PFSK-1 (cell line): Measurements from ENCODE around the gene PIEZO1.
A peak's percentile ranks its signal among the peaks of the same experiment; 100 is the strongest.

ENCODE experiments used
- FOXP2 ChIP-seq: optimal IDR thresholded peaks from 2 replicates; pipeline ENCODE3; 2011; ENCODE audit warnings: borderline replicate concordance, control low read depth, inconsistent platforms; ENCODE audit not compliant: insufficient read depth; ENCODE audit errors: extremely low read length, extremely low read depth
- POLR2AphosphoS5 ChIP-seq: IDR thresholded peaks from 2 replicates; pipeline ENCODE4 v1.6.1; 2012; ENCODE audit warnings: low read depth, mild to moderate bottlenecking, control low read depth, low read length, moderate library complexity
- SIN3A ChIP-seq: IDR thresholded peaks from 2 replicates; pipeline ENCODE4 v1.6.1; 2012; ENCODE audit warnings: mild to moderate bottlenecking, low read length, moderate library complexity, borderline replicate concordance; ENCODE audit not compliant: insufficient read depth
- TAF1 ChIP-seq: IDR thresholded peaks from 2 replicates; pipeline ENCODE4 v1.6.1; 2012; ENCODE audit warnings: low read length, control low read depth, borderline replicate concordance; ENCODE audit not compliant: insufficient read depth
- TF ChIP-seq, protein P1 (sequence below), 2 experiments: IDR thresholded peaks; 2 replicates each; pipeline versions ENCODE4 v1.6.1 to v1.8.0; 2011 to 2012; ENCODE audit warnings: low read depth in 2 of 2, low read length in 2 of 2, control low read depth in 1 of 2, inconsistent platforms in 1 of 2, mild to moderate bottlenecking in 1 of 2, moderate library complexity in 1 of 2; ENCODE audit not compliant: insufficient read depth in 1 of 2

PIEZO1 gene

DNA sequence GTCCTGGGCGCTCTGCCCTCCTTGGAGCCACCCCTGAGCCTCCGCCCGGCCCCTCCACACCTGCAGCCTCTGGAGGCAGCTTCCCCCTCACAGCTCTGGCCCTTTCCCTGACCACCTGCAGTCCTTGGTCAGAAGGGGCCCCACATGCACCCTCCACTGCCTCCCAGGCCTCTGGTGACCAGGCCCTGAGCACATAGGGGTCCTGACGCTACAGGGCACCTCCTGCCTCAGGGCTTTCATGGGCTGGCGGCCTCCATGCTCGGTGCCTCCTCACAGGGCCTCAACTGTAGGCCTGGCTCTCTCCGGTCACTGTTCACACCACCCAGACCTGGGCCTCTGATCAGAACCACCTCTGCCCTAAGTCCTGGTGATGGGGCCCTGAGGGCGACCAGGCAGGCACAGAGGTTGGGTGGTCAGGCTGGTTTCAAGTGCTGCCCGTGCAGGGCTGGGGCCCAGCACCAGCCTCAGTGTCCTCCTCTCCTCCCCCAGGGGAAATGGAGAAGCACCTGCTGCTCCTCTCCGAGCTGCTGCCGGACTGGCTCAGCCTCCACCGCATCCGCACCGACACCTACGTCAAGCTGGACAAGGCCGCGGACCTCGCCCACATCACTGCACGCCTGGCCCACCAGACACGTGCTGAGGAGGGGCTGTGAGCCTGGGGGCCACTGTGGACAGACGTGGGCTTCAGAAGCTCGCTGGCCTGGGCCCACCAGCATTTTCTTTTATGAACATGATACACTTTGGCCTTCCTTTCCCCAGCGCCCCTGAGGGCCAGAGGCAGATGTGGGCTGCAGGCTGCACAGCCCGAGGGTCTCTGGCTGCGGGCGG lies 22.8 kb upstream of the PIEZO1 start:
- TF ChIP-seq POLR2AphosphoS5 (peak; percentile 44; the same call in 1 of the 2 replicates), SIN3A (no peak)
- TF ChIP-seq, protein P1, sequence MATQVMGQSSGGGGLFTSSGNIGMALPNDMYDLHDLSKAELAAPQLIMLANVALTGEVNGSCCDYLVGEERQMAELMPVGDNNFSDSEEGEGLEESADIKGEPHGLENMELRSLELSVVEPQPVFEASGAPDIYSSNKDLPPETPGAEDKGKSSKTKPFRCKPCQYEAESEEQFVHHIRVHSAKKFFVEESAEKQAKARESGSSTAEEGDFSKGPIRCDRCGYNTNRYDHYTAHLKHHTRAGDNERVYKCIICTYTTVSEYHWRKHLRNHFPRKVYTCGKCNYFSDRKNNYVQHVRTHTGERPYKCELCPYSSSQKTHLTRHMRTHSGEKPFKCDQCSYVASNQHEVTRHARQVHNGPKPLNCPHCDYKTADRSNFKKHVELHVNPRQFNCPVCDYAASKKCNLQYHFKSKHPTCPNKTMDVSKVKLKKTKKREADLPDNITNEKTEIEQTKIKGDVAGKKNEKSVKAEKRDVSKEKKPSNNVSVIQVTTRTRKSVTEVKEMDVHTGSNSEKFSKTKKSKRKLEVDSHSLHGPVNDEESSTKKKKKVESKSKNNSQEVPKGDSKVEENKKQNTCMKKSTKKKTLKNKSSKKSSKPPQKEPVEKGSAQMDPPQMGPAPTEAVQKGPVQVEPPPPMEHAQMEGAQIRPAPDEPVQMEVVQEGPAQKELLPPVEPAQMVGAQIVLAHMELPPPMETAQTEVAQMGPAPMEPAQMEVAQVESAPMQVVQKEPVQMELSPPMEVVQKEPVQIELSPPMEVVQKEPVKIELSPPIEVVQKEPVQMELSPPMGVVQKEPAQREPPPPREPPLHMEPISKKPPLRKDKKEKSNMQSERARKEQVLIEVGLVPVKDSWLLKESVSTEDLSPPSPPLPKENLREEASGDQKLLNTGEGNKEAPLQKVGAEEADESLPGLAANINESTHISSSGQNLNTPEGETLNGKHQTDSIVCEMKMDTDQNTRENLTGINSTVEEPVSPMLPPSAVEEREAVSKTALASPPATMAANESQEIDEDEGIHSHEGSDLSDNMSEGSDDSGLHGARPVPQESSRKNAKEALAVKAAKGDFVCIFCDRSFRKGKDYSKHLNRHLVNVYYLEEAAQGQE (IDR thresholded peaks at IDR 0.05; ENCODE audit: insufficient read depth in 1 of 2, low read depth in 2 of 2, low read length in 2 of 2) = no peak

DNA sequence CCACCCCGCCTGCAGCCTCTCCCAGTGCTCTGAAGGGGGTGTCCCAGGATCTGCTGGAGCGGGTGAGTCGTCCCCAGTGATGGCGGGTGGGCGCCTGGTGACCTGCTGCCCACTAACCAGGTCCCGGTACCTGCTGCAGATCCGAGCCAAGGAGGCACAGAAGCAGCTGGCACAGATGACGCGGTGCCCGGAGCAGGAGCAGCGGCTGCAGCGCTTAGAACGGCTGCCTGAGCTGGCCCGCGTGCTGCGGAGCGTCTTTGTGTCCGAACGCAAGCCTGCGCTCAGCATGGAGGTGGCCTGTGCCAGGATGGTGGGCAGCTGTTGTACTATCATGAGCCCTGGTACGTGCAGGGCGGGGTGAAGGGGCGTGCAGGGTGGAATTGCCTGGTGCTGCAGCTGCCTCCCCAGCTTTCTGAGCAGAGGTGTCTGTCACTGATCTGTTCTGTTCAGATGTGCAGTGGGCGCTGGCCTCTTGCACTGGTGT lies 22.2 kb upstream of the PIEZO1 start:
- TF ChIP-seq, protein P1 (IDR thresholded peaks at IDR 0.05; ENCODE audit: insufficient read depth in 1 of 2, low read depth in 2 of 2, low read length in 2 of 2) = no peak
- TF ChIP-seq SIN3A (no peak), POLR2AphosphoS5 (0 out of 2 replicates have a peak, but pooled peaks have one; percentile 4), FOXP2 (no peak)

DNA sequence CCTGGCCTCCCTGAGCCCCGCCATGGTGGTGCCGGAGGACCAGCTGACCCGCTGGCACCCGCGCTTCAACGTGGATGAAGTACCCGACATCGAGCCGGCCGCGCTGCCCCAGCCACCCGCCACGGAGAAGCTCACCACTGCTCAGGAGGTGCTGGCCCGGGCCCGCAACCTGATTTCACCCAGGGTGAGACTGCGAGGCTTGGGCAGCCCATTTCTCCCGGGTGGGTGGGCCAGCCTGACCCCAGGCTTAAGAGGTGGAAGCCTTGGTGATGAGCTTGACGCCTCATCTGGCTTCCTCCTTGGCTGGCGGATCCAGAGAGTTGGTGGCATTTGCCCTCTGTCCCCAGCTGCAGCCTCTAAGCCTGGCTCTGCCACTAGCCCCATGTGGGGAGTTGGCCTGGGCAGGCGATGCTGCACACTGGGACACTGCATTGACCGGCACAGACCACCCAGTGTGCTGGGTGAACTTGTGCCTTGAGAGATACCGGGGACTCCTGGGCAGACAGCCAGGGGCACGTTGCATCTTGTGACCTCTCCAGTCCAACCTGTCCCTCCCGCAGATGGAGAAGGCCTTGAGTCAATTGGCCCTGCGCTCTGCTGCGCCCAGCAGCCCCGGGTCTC lies 21.6 kb upstream of the PIEZO1 start:
- TF ChIP-seq SIN3A = no peak

DNA sequence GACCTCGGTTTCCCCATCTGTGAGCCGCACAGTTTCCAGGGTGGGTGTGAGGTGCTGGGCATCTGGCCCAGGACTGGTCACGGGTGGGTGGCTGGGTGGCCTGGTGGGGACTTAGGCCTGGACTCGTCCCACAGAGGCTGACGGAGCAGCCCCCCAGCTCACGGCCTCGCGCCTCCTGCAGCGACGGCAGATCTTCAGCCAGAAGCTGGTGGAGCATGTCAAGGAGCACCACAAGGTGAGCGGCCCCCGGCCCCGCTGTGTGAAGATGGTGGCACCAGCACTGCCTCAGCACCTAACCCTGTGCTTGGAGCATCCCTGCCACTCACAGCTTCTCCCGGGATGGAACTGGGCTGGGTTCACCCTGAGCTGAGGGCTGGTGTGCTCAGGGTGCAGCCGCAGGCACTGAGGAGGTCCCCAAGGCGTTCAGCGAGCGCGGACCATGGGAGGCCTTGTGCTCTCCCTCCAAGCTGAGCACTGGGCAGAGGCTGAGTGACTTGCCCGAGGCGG lies 20.9 kb upstream of the PIEZO1 start:
- TF ChIP-seq SIN3A = no peak
- TF ChIP-seq, protein P1 (IDR thresholded peaks at IDR 0.05; ENCODE audit: insufficient read depth in 1 of 2, low read depth in 2 of 2, low read length in 2 of 2) = no peak
- TF ChIP-seq FOXP2 = no peak
- no peak for TF ChIP-seq POLR2AphosphoS5
- no peak for TF ChIP-seq TAF1

DNA sequence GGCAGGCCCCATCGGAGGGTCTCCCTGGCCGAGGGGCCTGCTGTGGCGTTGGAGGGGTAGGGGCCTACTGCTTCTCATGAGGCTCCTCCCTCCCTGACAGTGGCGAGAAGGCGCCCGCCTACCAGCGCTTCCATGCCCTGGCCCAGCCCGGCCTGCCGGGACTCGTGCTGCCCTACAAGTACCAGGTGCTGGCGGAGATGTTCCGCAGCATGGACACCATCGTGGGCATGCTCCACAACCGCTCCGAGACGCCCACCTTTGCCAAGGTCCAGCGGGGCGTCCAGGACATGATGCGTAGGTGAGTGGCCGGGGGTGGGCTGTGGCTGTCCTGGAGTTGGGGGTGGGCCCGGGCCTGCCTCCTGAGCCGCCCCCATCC lies 20.3 kb upstream of the PIEZO1 start:
- no peak for TF ChIP-seq TAF1
- TF ChIP-seq, protein P1 (IDR thresholded peaks at IDR 0.05; ENCODE audit: insufficient read depth in 1 of 2, low read depth in 2 of 2, low read length in 2 of 2) = no peak
- TF ChIP-seq SIN3A = no peak
- TF ChIP-seq FOXP2 = no peak
- no peak for TF ChIP-seq POLR2AphosphoS5
